NCI-H2171 (cell line): Measurements from ENCODE around the gene JOSD2.
A peak's percentile ranks its signal among the peaks of the same experiment; 100 is the strongest.

Experiments used
- DNase-seq: peaks from one replicate; lab custom pipeline; 2025; lab: John Stamatoyannopoulos, UW

JOSD2 gene

GRCh38 chr19:50493171-50493570, 17.8 kb downstream of the JOSD2 start:
- DNase-seq = no peak

GRCh38 chr19:50492303-50493052, 18.5 kb downstream of the JOSD2 start:
- no peak for DNase-seq

- no peak for DNase-seq
Observed at GRCh38 chr19:50490991-50491472, 20.0 kb downstream of the JOSD2 start.

- DNase-seq = no peak
Observed at GRCh38 chr19:50490411-50490811, 20.6 kb downstream of the JOSD2 start.

GRCh38 chr19:50489461-50490011, 21.5 kb downstream of the JOSD2 start:
- DNase-seq = no peak

- no peak for DNase-seq
Observed at GRCh38 chr19:50488389-50489194, 22.4 kb downstream of the JOSD2 start.

GRCh38 chr19:50486823-50487515, 24.0 kb downstream of the JOSD2 start:
- DNase-seq = peak; percentile 16

- DNase-seq = no peak
Observed at GRCh38 chr19:50485284-50485955, 25.6 kb downstream of the JOSD2 start.

GRCh38 chr19:50482916-50483315, 28.1 kb downstream of the JOSD2 start:
- DNase-seq = no peak

GRCh38 chr19:50482271-50482855, 28.6 kb downstream of the JOSD2 start:
- no peak for DNase-seq

- no peak for DNase-seq
Observed at GRCh38 chr19:50481351-50482149, 29.4 kb downstream of the JOSD2 start.

GRCh38 chr19:50480281-50481111, 30.5 kb downstream of the JOSD2 start:
- no peak for DNase-seq

GRCh38 chr19:50479761-50480251, 31.2 kb downstream of the JOSD2 start:
- no peak for DNase-seq

- no peak for DNase-seq
Observed at GRCh38 chr19:50478901-50479715, 31.9 kb downstream of the JOSD2 start.

GRCh38 chr19:50477751-50478515, 33.1 kb downstream of the JOSD2 start:
- no peak for DNase-seq

- DNase-seq = no peak
Observed at GRCh38 chr19:50476907-50477238, 34.1 kb downstream of the JOSD2 start.

GRCh38 chr19:50476224-50476906, 34.6 kb downstream of the JOSD2 start, which contains the start of the genes EMC10 and GARIN5A:
Gene EMC10, plus strand, starts transcription at chr19:50476507. Its CDS starts 38 bp downstream, at chr19:50476545.
Gene GARIN5A, minus strand, starts transcription at chr19:50476848. Its CDS starts 460 bp downstream, at chr19:50476388.
- DNase-seq = peak; percentile 89
